ENCODE results near the gene NPHP4. TPM values are rescaled to one million over a fixed set of nuclear protein-coding genes. Genes with fewer than 3 reads are reported as not detected.

Gene NPHP4
- total RNA-seq, 1 donor from 2014 or later = 3.7 TPM

GRCh38 chr1:5819391-5820025 lies 172.7 kb downstream of the NPHP4 start:
- H3K27me3 ChIP-seq (ENCODE audit: low read depth) = peaks cover 79% of the 10 kb centered on the region
- no peak for TF ChIP-seq CTCF (IDR thresholded peaks at IDR 0.05; ENCODE audit: borderline replicate concordance)
- H3K4me3 ChIP-seq = no peak overlapping the region
- no peak overlapping the region for H3K27ac ChIP-seq (replicated peaks)
- no peak for DNase-seq
- H3K9me3 ChIP-seq (replicated peaks) = peaks cover 4% of the 10 kb centered on the region
- no peaks in the 10 kb centered on the region for H3K36me3 ChIP-seq
- intact Hi-C loops (cut with micrococcal nuclease) = no loop called here
- H3K4me1 ChIP-seq = no peaks in the 10 kb centered on the region

GRCh38 chr1:5818755-5819154 lies 173.5 kb downstream of the NPHP4 start:
- H3K4me3 ChIP-seq = no peak overlapping the region
- H3K36me3 ChIP-seq = no peaks in the 10 kb centered on the region
- intact Hi-C loops (cut with micrococcal nuclease) = no loop called here
- peaks cover 86% of the 10 kb centered on the region for H3K27me3 ChIP-seq (ENCODE audit: low read depth)
- no peak for TF ChIP-seq CTCF (IDR thresholded peaks at IDR 0.05; ENCODE audit: borderline replicate concordance)
- no peak for DNase-seq
- H3K4me1 ChIP-seq = no peaks in the 10 kb centered on the region
- no peaks in the 10 kb centered on the region for H3K9me3 ChIP-seq (replicated peaks)
- H3K27ac ChIP-seq (replicated peaks) = no peak overlapping the region

- intact Hi-C loops (cut with micrococcal nuclease) = no loop called here
- H3K27me3 ChIP-seq (ENCODE audit: low read depth) = peaks cover 87% of the 10 kb centered on the region
- DNase-seq = no peak
- no peak overlapping the region for H3K27ac ChIP-seq (replicated peaks)
- no peak for TF ChIP-seq CTCF (IDR thresholded peaks at IDR 0.05; ENCODE audit: borderline replicate concordance)
- H3K36me3 ChIP-seq = no peaks in the 10 kb centered on the region
- no peak overlapping the region for H3K4me3 ChIP-seq
- H3K4me1 ChIP-seq = no peaks in the 10 kb centered on the region
- H3K9me3 ChIP-seq (replicated peaks) = peaks cover 5% of the 10 kb centered on the region
These were observed 176.5 kb downstream of the NPHP4 start for GRCh38 chr1:5815716-5816115.

GRCh38 chr1:5815211-5815610 lies 177.0 kb downstream of the NPHP4 start:
- no peak for DNase-seq
- no peak for TF ChIP-seq CTCF (IDR thresholded peaks at IDR 0.05; ENCODE audit: borderline replicate concordance)
- peaks cover 87% of the 10 kb centered on the region for H3K27me3 ChIP-seq (ENCODE audit: low read depth)
- H3K4me3 ChIP-seq = no peak overlapping the region
- peaks cover 5% of the 10 kb centered on the region for H3K9me3 ChIP-seq (replicated peaks)
- intact Hi-C loops (cut with micrococcal nuclease) = no loop called here
- H3K27ac ChIP-seq (replicated peaks) = no peak overlapping the region
- no peaks in the 10 kb centered on the region for H3K36me3 ChIP-seq
- H3K4me1 ChIP-seq = no peaks in the 10 kb centered on the region

GRCh38 chr1:5814046-5814619 lies 178.1 kb downstream of the NPHP4 start:
- Histone ChIP-seq H3K27ac (replicated peaks) (no peak overlapping the region), H3K9me3 (replicated peaks) (peaks cover 5% of the 10 kb centered on the region), H3K4me1 (no peaks in the 10 kb centered on the region), H3K4me3 (no peak overlapping the region), H3K27me3 (ENCODE audit: low read depth) (peaks cover 78% of the 10 kb centered on the region), H3K36me3 (no peaks in the 10 kb centered on the region)
- intact Hi-C loops (cut with micrococcal nuclease) = no loop called here
- DNase-seq = no peak
- TF ChIP-seq CTCF (IDR thresholded peaks at IDR 0.05; ENCODE audit: borderline replicate concordance) = no peak

Data from left ventricle myocardium inferior (tissue), 1 donor.